HEK293T (cell line): Measurements from ENCODE around the gene TEPSIN.

Source experiments
- ARNT ChIP-seq: fragments of 450-650 bp; IDR thresholded peaks from 2 replicates; pipeline ENCODE4 v1.6.1; 2017; ENCODE audit warnings: mild to moderate bottlenecking
- L3MBTL2 ChIP-seq: fragments of 450-650 bp; conservative IDR thresholded peaks from 2 replicates; pipeline ENCODE4 v1.6.1; 2016; ENCODE audit warnings: mild to moderate bottlenecking
- NFRKB ChIP-seq: fragments of 450-650 bp; IDR thresholded peaks from 2 replicates; pipeline ENCODE4 v1.6.1; 2016; ENCODE audit warnings: mild to moderate bottlenecking, moderate library complexity
- SP1 ChIP-seq: fragments of 450-650 bp; IDR thresholded peaks from 2 replicates; pipeline ENCODE4 v1.6.1; 2017

GRCh38 chr17:81228420-81228819 is 10.4 kb downstream of the TEPSIN start:
- TF ChIP-seq SP1 (no peak), NFRKB (no peak), ARNT (no peak), L3MBTL2 (no peak)
